Measurements from ENCODE around the gene DUT. TPM values are rescaled to one million over a fixed set of nuclear protein-coding genes. Genes with fewer than 3 reads are reported as not detected.
"Not testable (repeated sequence)": the region's sequence is repeated elsewhere in the genome, so short reads cannot be mapped to it uniquely, and the experiment has no call there.

The DUT gene
- total RNA-seq, 1 donor, result 70.4 TPM

GRCh38 chr15:48325400-48325799 lies 5.8 kb upstream of the DUT start:
- no peak for DNase-seq (ENCODE audit: low read depth)
- TF ChIP-seq CTCF (IDR thresholded peaks at IDR 0.05; ENCODE audit: insufficient read depth, low read length), result no peak
- H3K4me3 ChIP-seq (ENCODE audit: low read depth, low read length), result no peak overlapping the region

GRCh38 chr15:48326180-48326579 lies 5.0 kb upstream of the DUT start:
- not testable (repeated sequence) for H3K4me3 ChIP-seq (ENCODE audit: low read depth, low read length); DNase-seq (ENCODE audit: low read depth)

GRCh38 chr15:48330105-48330785 lies 984 bp upstream of the DUT start:
- peak; percentile 21 for DNase-seq (ENCODE audit: low read depth)
- no peak for TF ChIP-seq CTCF (IDR thresholded peaks at IDR 0.05; ENCODE audit: insufficient read depth, low read length)
- H3K4me3 ChIP-seq (ENCODE audit: low read depth, low read length), result peak overlapping the region; percentile 87

GRCh38 chr15:48331796-48332641 lies 790 bp downstream of the DUT start:
- no peak for TF ChIP-seq CTCF (IDR thresholded peaks at IDR 0.05; ENCODE audit: insufficient read depth, low read length)
- peak overlapping the region; percentile 87 for H3K4me3 ChIP-seq (ENCODE audit: low read depth, low read length)
- peak; percentile 70 for DNase-seq (ENCODE audit: low read depth)

- peak overlapping the region; percentile 87 for H3K4me3 ChIP-seq (ENCODE audit: low read depth, low read length)
- TF ChIP-seq CTCF (IDR thresholded peaks at IDR 0.05; ENCODE audit: insufficient read depth, low read length), result no peak
- DNase-seq (ENCODE audit: low read depth), result no peak
Observed at GRCh38 chr15:48332642-48333034, 1.4 kb downstream of the DUT start.

GRCh38 chr15:48333540-48333939 lies 2.3 kb downstream of the DUT start:
- no peak for TF ChIP-seq CTCF (IDR thresholded peaks at IDR 0.05; ENCODE audit: insufficient read depth, low read length)
- DNase-seq (ENCODE audit: low read depth), result no peak
- H3K4me3 ChIP-seq (ENCODE audit: low read depth, low read length), result no peak overlapping the region

GRCh38 chr15:48334260-48334659 lies 3.0 kb downstream of the DUT start:
- H3K4me3 ChIP-seq (ENCODE audit: low read depth, low read length), result no peak overlapping the region
- no peak for TF ChIP-seq CTCF (IDR thresholded peaks at IDR 0.05; ENCODE audit: insufficient read depth, low read length)
- DNase-seq (ENCODE audit: low read depth), result no peak

Measured in fibroblast of the aortic adventitia (primary cell).